ENCODE results near the gene WNT9B. TPM values are rescaled to one million over a fixed set of nuclear protein-coding genes. Genes with fewer than 3 reads are reported as not detected.

The WNT9B gene
- total RNA-seq: not detected
- polyA plus RNA-seq: not detected
- not detected for total RNA-seq

GRCh38 chr17:46851029-46851741 is at the start of gene WNT9B:
WNT9B (plus strand) TSS chr17:46851583; CDS start chr17:46851639, 56 bp downstream.
- Mint-ChIP-seq H3K27ac (peak within 1 kb of the TSS in 1 of 9 donors; percentile 19), H3K27me3 (peaks cover 53 to 81% (median 78%) of the 10 kb centered on the region in 5 donors), H3K4me1 (peaks cover 3 to 26% (median 11%) of the 10 kb centered on the region in 7 donors), H3K4me3 (peak within 1 kb of the TSS; percentile 51 to 77 (median 66)), H3K36me3 (no peaks in the 10 kb centered on the region), H3K9me3 (peaks cover 0 to 4% (median 0%) of the 10 kb centered on the region in 11 donors)
- ChIA-PET CTCF (interaction anchor here (0.5 kb wide), 1 partner anchor 87 kb away, joined by 3 read pairs; no protein-coding TSS in a partner anchor), POLR2A (no interaction called here)
- no peaks in the 10 kb centered on the region for H3K4me1 ChIP-seq (ENCODE audit: control insufficient read depth in 2 of 2, insufficient read depth in 2 of 2, low read length in 2 of 2)
- no peaks in the 10 kb centered on the region for H3K9me3 ChIP-seq (ENCODE audit: control insufficient read depth in 2 of 3, low read length in 3 of 3)
- H3K27ac ChIP-seq (ENCODE audit: low read depth, low read length): no peak within 1 kb of the TSS
- peaks cover 7 to 13% of the 10 kb centered on the region in 2 donors for H3K27me3 ChIP-seq (ENCODE audit: control insufficient read depth in 2 of 2, insufficient read depth in 2 of 2, low read length in 2 of 2)
- H3K4me3 ChIP-seq (ENCODE audit: low read length): no peak within 1 kb of the TSS
- intact Hi-C loops (cut with micrococcal nuclease): no loop called here
- no peaks in the 10 kb centered on the region for H3K36me3 ChIP-seq (ENCODE audit: control insufficient read depth in 2 of 3, insufficient read depth in 3 of 3, low read length in 3 of 3)
- ATAC-seq: peak; percentile 60
- DNase-seq: no peak

- intact Hi-C loops (cut with micrococcal nuclease): no loop called here
- Histone ChIP-seq H3K36me3 (ENCODE audit: control insufficient read depth in 2 of 3, insufficient read depth in 3 of 3, low read length in 3 of 3) (no peaks in the 10 kb centered on the region), H3K27ac (ENCODE audit: low read depth, low read length) (no peak overlapping the region), H3K9me3 (ENCODE audit: control insufficient read depth in 2 of 3, low read length in 3 of 3) (no peaks in the 10 kb centered on the region), H3K4me1 (ENCODE audit: control insufficient read depth in 2 of 2, insufficient read depth in 2 of 2, low read length in 2 of 2) (no peaks in the 10 kb centered on the region), H3K27me3 (ENCODE audit: control insufficient read depth in 2 of 2, insufficient read depth in 2 of 2, low read length in 2 of 2) (no peaks in the 10 kb centered on the region), H3K4me3 (ENCODE audit: low read length) (no peak overlapping the region)
- H3K4me3 Mint-ChIP-seq: no peak overlapping the region
- H3K4me1 Mint-ChIP-seq: no peaks in the 10 kb centered on the region
- H3K36me3 Mint-ChIP-seq: peaks cover 0 to 4% (median 0%) of the 10 kb centered on the region in 5 donors
- no peak for DNase-seq
- CTCF ChIA-PET: no interaction called here
- peaks cover 0 to 9% (median 0%) of the 10 kb centered on the region in 11 donors for H3K9me3 Mint-ChIP-seq
- POLR2A ChIA-PET: no interaction called here
- ATAC-seq: no peak
- H3K27ac Mint-ChIP-seq: no peak overlapping the region
- peaks cover 4 to 14% (median 4%) of the 10 kb centered on the region in 5 donors for H3K27me3 Mint-ChIP-seq
These were observed 48.6 kb upstream of the WNT9B start for GRCh38 chr17:46802800-46803199.

- no peak for ATAC-seq
- Histone ChIP-seq H3K4me1 (ENCODE audit: control insufficient read depth in 2 of 2, insufficient read depth in 2 of 2, low read length in 2 of 2) (no peaks in the 10 kb centered on the region), H3K27ac (ENCODE audit: low read depth, low read length) (no peak overlapping the region), H3K9me3 (ENCODE audit: control insufficient read depth in 2 of 3, low read length in 3 of 3) (no peaks in the 10 kb centered on the region), H3K36me3 (ENCODE audit: control insufficient read depth in 2 of 3, insufficient read depth in 3 of 3, low read length in 3 of 3) (no peaks in the 10 kb centered on the region), H3K27me3 (ENCODE audit: control insufficient read depth in 2 of 2, insufficient read depth in 2 of 2, low read length in 2 of 2) (no peaks in the 10 kb centered on the region), H3K4me3 (ENCODE audit: low read length) (no peak overlapping the region)
- no peak overlapping the region for H3K4me3 Mint-ChIP-seq
- H3K9me3 Mint-ChIP-seq: peaks cover 0 to 9% (median 0%) of the 10 kb centered on the region in 11 donors
- H3K4me1 Mint-ChIP-seq: no peaks in the 10 kb centered on the region
- DNase-seq: no peak
- ChIA-PET POLR2A (no interaction called here), CTCF (no interaction called here)
- H3K27me3 Mint-ChIP-seq: peaks cover 4 to 14% (median 5%) of the 10 kb centered on the region in 5 donors
- no peak overlapping the region for H3K27ac Mint-ChIP-seq
- peaks cover 0 to 4% (median 0%) of the 10 kb centered on the region in 5 donors for H3K36me3 Mint-ChIP-seq
- intact Hi-C loops (cut with micrococcal nuclease): no loop called here
These were observed 47.8 kb upstream of the WNT9B start for GRCh38 chr17:46803544-46803943.

- H3K4me3 Mint-ChIP-seq: no peak overlapping the region
- intact Hi-C loops (cut with micrococcal nuclease): no loop called here
- H3K9me3 Mint-ChIP-seq: peaks cover 0 to 5% (median 0%) of the 10 kb centered on the region in 11 donors
- ATAC-seq: no peak
- Histone ChIP-seq H3K9me3 (ENCODE audit: control insufficient read depth in 2 of 3, low read length in 3 of 3) (no peaks in the 10 kb centered on the region), H3K4me3 (ENCODE audit: low read length) (no peak overlapping the region), H3K36me3 (ENCODE audit: control insufficient read depth in 2 of 3, insufficient read depth in 3 of 3, low read length in 3 of 3) (no peaks in the 10 kb centered on the region), H3K4me1 (ENCODE audit: control insufficient read depth in 2 of 2, insufficient read depth in 2 of 2, low read length in 2 of 2) (no peaks in the 10 kb centered on the region), H3K27me3 (ENCODE audit: control insufficient read depth in 2 of 2, insufficient read depth in 2 of 2, low read length in 2 of 2) (no peaks in the 10 kb centered on the region), H3K27ac (ENCODE audit: low read depth, low read length) (no peak overlapping the region)
- H3K27ac Mint-ChIP-seq: no peak overlapping the region
- H3K36me3 Mint-ChIP-seq: peaks cover 0 to under 1% (median 0%) of the 10 kb centered on the region in 5 donors
- CTCF ChIA-PET: no interaction called here
- H3K27me3 Mint-ChIP-seq: peaks cover under 1 to 9% (median 5%) of the 10 kb centered on the region in 5 donors
- H3K4me1 Mint-ChIP-seq: no peaks in the 10 kb centered on the region
- DNase-seq: no peak
- POLR2A ChIA-PET: no interaction called here
These were observed 45.6 kb upstream of the WNT9B start for GRCh38 chr17:46805771-46806170.

GRCh38 chr17:46809110-46809571 is 42.2 kb upstream of the WNT9B start:
- intact Hi-C loops (cut with micrococcal nuclease): no loop called here
- POLR2A ChIA-PET: interaction anchor here (0.7 kb wide), 1 partner anchor 632 kb away, joined by 3 read pairs; no protein-coding TSS in a partner anchor
- H3K27me3 Mint-ChIP-seq: peaks cover 19 to 33% (median 27%) of the 10 kb centered on the region in 5 donors

GRCh38 chr17:46810837-46811236 is 40.5 kb upstream of the WNT9B start:
- no peak overlapping the region for H3K4me3 Mint-ChIP-seq
- H3K9me3 Mint-ChIP-seq: peaks cover 0 to 1% (median 0%) of the 10 kb centered on the region in 11 donors
- Histone ChIP-seq H3K4me1 (ENCODE audit: control insufficient read depth in 2 of 2, insufficient read depth in 2 of 2, low read length in 2 of 2) (no peaks in the 10 kb centered on the region), H3K27me3 (ENCODE audit: control insufficient read depth in 2 of 2, insufficient read depth in 2 of 2, low read length in 2 of 2) (peaks cover 0 to 14% of the 10 kb centered on the region in 2 donors), H3K4me3 (ENCODE audit: low read length) (no peak overlapping the region), H3K27ac (ENCODE audit: low read depth, low read length) (no peak overlapping the region), H3K9me3 (ENCODE audit: control insufficient read depth in 2 of 3, low read length in 3 of 3) (no peaks in the 10 kb centered on the region), H3K36me3 (ENCODE audit: control insufficient read depth in 2 of 3, insufficient read depth in 3 of 3, low read length in 3 of 3) (no peaks in the 10 kb centered on the region)
- ATAC-seq (no peak), DNase-seq (no peak)
- no peaks in the 10 kb centered on the region for H3K36me3 Mint-ChIP-seq
- CTCF ChIA-PET: no interaction called here
- peaks cover 33 to 44% (median 40%) of the 10 kb centered on the region in 5 donors for H3K27me3 Mint-ChIP-seq
- intact Hi-C loops (cut with micrococcal nuclease): no loop called here
- POLR2A ChIA-PET: no interaction called here
- H3K4me1 Mint-ChIP-seq: no peaks in the 10 kb centered on the region
- no peak overlapping the region for H3K27ac Mint-ChIP-seq

More at GRCh38 chr17:46809110-46809571, 42.2 kb upstream of the WNT9B start:
- no peaks in the 10 kb centered on the region for H3K36me3 Mint-ChIP-seq
- Histone ChIP-seq H3K4me1 (ENCODE audit: control insufficient read depth in 2 of 2, insufficient read depth in 2 of 2, low read length in 2 of 2) (no peaks in the 10 kb centered on the region), H3K4me3 (ENCODE audit: low read length) (no peak overlapping the region), H3K27ac (ENCODE audit: low read depth, low read length) (no peak overlapping the region), H3K36me3 (ENCODE audit: control insufficient read depth in 2 of 3, insufficient read depth in 3 of 3, low read length in 3 of 3) (no peaks in the 10 kb centered on the region), H3K27me3 (ENCODE audit: control insufficient read depth in 2 of 2, insufficient read depth in 2 of 2, low read length in 2 of 2) (no peaks in the 10 kb centered on the region), H3K9me3 (ENCODE audit: control insufficient read depth in 2 of 3, low read length in 3 of 3) (no peaks in the 10 kb centered on the region)
- H3K4me3 Mint-ChIP-seq: no peak overlapping the region
- CTCF ChIA-PET: no interaction called here
- H3K4me1 Mint-ChIP-seq: no peaks in the 10 kb centered on the region
- H3K9me3 Mint-ChIP-seq: peaks cover 0 to 4% (median 0%) of the 10 kb centered on the region in 11 donors
- no peak for ATAC-seq
- H3K27ac Mint-ChIP-seq: no peak overlapping the region
- no peak for DNase-seq
